ENCODE data around the gene FMN2.

Gene FMN2

DNA sequence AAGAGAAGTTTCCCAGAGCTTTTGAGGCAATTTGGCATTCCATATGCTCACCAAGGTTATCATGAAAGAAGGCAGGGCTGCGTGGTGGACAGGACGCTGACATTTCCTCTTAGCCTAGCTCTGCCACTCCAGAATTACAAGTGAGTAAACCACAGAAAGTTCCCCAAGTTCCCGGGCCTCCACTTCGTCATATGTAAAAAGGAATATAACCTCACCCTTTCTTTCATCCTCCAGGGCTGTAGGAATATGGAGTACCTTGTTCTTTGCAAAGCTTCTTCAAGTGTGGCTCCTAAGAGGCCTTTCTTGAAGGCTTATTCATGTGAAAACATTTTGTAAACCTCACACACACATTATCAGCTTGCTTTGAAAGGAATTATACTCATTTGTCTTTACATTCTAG, 310.0 kb downstream of the FMN2 start:
- in situ Hi-C loops (cut with MboI; ENCODE audit: low pct_unique_long_range_greater_than_20kb, low sequenced_read_pairs, unreplicated experiment) = no loop called here
- no peak for DNase-seq (ENCODE audit: low spot score)
- TF ChIP-seq, protein P1, sequence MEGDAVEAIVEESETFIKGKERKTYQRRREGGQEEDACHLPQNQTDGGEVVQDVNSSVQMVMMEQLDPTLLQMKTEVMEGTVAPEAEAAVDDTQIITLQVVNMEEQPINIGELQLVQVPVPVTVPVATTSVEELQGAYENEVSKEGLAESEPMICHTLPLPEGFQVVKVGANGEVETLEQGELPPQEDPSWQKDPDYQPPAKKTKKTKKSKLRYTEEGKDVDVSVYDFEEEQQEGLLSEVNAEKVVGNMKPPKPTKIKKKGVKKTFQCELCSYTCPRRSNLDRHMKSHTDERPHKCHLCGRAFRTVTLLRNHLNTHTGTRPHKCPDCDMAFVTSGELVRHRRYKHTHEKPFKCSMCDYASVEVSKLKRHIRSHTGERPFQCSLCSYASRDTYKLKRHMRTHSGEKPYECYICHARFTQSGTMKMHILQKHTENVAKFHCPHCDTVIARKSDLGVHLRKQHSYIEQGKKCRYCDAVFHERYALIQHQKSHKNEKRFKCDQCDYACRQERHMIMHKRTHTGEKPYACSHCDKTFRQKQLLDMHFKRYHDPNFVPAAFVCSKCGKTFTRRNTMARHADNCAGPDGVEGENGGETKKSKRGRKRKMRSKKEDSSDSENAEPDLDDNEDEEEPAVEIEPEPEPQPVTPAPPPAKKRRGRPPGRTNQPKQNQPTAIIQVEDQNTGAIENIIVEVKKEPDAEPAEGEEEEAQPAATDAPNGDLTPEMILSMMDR (IDR thresholded peaks at IDR 0.05; ENCODE audit: extremely low read depth, insufficient read depth, missing control alignments) = no peak

DNA sequence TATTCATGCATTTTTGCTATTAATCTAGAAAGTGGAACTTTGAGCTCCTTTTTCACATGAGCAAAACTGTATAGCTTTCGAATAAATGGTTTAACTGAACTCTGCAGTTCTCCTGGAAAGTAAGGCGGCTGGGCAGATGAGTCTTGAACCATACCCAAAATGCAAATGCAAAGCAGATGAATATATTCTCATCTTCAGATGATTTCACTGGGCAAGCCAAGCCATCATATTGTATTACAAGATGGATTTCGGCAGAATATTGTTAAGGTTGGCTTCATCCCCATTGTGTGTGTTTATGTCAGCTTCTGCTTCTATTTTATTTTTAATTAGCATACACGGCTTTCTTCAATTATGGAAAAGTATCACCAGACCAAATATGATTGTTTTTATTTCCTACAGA, 310.6 kb downstream of the FMN2 start:
- TF ChIP-seq, protein P1 (IDR thresholded peaks at IDR 0.05; ENCODE audit: extremely low read depth, insufficient read depth, missing control alignments) = no peak
- no peak for DNase-seq (ENCODE audit: low spot score)
- in situ Hi-C loops (cut with MboI; ENCODE audit: low pct_unique_long_range_greater_than_20kb, low sequenced_read_pairs, unreplicated experiment) = no loop called here

DNA sequence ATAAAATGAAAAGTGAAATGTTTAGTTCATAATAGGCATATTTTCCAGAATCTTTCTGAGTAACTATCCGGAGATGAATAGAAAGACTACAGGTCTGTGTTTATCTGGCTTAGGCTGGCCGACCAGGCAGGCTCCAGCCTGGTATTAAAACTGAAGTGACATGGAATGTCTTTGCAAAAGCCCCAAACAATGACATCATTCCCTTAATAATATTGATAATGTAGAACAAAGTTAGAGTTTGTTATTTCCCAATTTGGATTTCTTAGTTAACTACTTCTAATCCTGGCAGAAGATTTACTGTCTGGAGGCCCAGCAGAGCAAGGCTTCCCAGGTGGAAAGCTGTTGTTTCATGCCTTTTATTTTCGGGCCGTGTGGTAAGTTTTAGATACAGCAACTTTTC, 312.6 kb downstream of the FMN2 start:
- in situ Hi-C loops (cut with MboI; ENCODE audit: low pct_unique_long_range_greater_than_20kb, low sequenced_read_pairs, unreplicated experiment) = no loop called here
- no peak for DNase-seq (ENCODE audit: low spot score)
- TF ChIP-seq, protein P1 (IDR thresholded peaks at IDR 0.05; ENCODE audit: extremely low read depth, insufficient read depth, missing control alignments) = no peak

DNA sequence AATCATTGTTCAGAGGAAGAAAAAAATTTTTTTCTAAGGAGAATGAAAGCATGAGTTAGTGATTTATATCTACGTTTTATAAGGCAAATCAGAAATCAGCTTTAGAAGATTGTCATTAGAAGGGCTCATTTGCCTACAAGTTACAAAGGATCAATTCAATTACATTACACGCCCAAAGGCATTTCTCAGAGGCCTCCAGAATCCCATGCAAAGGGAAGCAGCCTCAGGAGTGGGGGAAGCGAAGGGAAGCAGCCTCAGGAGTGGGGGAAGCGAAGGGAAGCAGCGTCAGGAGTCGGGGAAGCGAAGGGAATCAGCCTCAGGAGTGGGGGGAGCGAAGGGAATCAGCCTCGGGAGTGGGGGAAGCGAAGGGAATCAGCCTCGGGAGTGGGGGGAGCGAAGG, 314.1 kb downstream of the FMN2 start:
- in situ Hi-C loops (cut with MboI; ENCODE audit: low pct_unique_long_range_greater_than_20kb, low sequenced_read_pairs, unreplicated experiment) = no loop called here
- TF ChIP-seq, protein P1 (IDR thresholded peaks at IDR 0.05; ENCODE audit: extremely low read depth, insufficient read depth, missing control alignments) = no peak
- no peak for DNase-seq (ENCODE audit: low spot score)

DNA sequence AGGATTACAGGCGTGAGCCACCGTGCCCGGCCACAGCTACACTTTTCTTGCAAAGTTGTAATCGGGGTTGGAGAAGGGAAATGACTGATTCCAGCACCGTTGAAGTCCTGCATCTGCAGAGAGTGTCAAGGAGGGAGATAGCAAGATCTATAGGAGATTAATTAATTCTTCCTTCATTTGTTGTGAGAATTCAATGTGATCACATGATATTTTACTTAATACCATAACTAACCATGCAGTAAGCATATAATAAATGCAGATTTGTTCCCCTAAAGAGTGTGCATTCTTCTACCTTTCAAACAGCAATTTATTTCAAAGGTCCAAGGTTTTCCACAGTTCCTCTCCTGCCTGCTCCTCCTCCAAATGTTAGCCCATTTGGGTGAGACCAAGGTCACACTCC, 315.7 kb downstream of the FMN2 start:
- in situ Hi-C loops (cut with MboI; ENCODE audit: low pct_unique_long_range_greater_than_20kb, low sequenced_read_pairs, unreplicated experiment) = no loop called here

DNA sequence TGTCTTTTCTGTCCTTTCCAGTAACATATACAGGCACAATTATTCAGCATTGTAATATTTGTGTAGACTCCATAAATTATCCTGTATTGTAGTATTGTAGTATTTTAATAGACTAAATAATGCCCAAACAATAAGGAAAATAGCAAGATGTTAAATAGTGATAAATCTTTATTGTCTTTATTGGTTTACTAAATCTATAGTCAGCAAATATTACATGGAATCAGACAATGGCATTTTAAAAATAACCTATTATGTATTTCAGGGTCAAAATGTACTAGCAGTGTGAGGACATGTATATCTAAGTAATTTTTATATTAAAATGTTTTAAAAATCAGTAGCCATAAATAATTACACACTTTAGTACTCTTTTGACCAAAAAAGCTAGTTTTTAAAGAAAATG, 317.9 kb downstream of the FMN2 start:
- in situ Hi-C loops (cut with MboI; ENCODE audit: low pct_unique_long_range_greater_than_20kb, low sequenced_read_pairs, unreplicated experiment) = no loop called here
- DNase-seq (ENCODE audit: low spot score) = no peak
- TF ChIP-seq, protein P1 (IDR thresholded peaks at IDR 0.05; ENCODE audit: extremely low read depth, insufficient read depth, missing control alignments) = no peak

More for the DNA sequence above, 315.7 kb downstream of the FMN2 start:
- TF ChIP-seq, protein P1 (IDR thresholded peaks at IDR 0.05; ENCODE audit: extremely low read depth, insufficient read depth, missing control alignments) = no peak
- no peak for DNase-seq (ENCODE audit: low spot score)

DNA sequence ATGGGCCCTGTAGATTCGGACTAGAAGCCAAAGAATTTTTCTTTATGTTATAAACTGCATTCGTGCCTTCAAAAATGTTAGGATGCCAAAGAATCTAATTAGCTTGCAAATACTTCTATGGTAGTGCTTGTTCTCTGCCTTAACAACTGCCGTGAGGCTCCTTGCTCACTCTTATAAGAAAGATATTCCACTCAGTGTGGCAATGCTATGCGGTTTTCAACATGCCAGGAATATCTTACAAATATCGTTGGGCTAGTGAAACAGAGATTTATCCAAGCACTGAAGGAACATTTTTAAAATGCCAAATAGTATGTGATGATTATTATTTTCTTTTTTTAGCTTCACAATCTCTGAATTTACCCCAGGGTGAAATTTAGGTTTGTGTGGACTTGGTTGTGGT, 322.0 kb downstream of the FMN2 start:
- in situ Hi-C loops (cut with MboI; ENCODE audit: low pct_unique_long_range_greater_than_20kb, low sequenced_read_pairs, unreplicated experiment) = no loop called here

More for the DNA sequence above, 322.0 kb downstream of the FMN2 start:
- TF ChIP-seq, protein P1 (IDR thresholded peaks at IDR 0.05; ENCODE audit: extremely low read depth, insufficient read depth, missing control alignments) = no peak
- no peak for DNase-seq (ENCODE audit: low spot score)
